GM23338 (cell line): ENCODE measurements around the gene ACOT8. TPM values are rescaled to one million over a fixed set of nuclear protein-coding genes. Genes with fewer than 3 reads are reported as not detected.

Experiments used
- ATAC-seq: fragments of 200-7000 bp; cut with Tn5 transposase; 3 replicates; pipeline ENCODE4 v1.9.1; 2020
- DNase-seq: peaks from one replicate; pipeline ENCODE4 v3.0.0-alpha.2; 2015; ENCODE audit warnings: low spot score
- H2AFZ ChIP-seq: fragments of 200-600 bp; sonication (generic); 2 replicates; pipeline ENCODE4 v1.8.0; 2016; ENCODE audit warnings: antibody characterized with exemption, mild to moderate bottlenecking, moderate library complexity
- H3F3A ChIP-seq: fragments of 200-600 bp; sonication (generic); replicated peaks from 2 replicates; pipeline ENCODE4 v1.8.0; 2017; ENCODE audit warnings: antibody characterized with exemption, mixed run types, low read depth
- H3K27ac ChIP-seq: fragments of 200-600 bp; sonication (generic); 2 replicates; pipeline ENCODE4 v1.6.1; 2016; ENCODE audit warnings: low read depth
- H3K27me3 ChIP-seq: fragments of 200-600 bp; sonication (generic); 2 replicates; pipeline ENCODE4 v1.8.0; 2016; ENCODE audit warnings: mild to moderate bottlenecking, mixed run types, moderate library complexity; ENCODE audit not compliant: insufficient read depth
- H3K36me3 ChIP-seq: fragments of 200-600 bp; sonication (generic); 2 replicates; pipeline ENCODE4 v1.8.0; 2016; ENCODE audit warnings: mild to moderate bottlenecking; ENCODE audit not compliant: insufficient read depth
- H3K4me1 ChIP-seq: fragments of 200-600 bp; sonication (generic); 2 replicates; pipeline ENCODE4 v1.8.0; 2016; ENCODE audit warnings: mild to moderate bottlenecking, moderate library complexity; ENCODE audit not compliant: insufficient read depth
- H3K4me2 ChIP-seq: fragments of 200-600 bp; sonication (generic); 2 replicates; pipeline ENCODE4 v1.7.1; 2017; ENCODE audit warnings: mixed run types
- H3K4me3 ChIP-seq: fragments of 200-600 bp; sonication (generic); 2 replicates; pipeline ENCODE4 v1.6.1; 2016; ENCODE audit warnings: mixed run types
- H3K79me2 ChIP-seq: fragments of 200-600 bp; sonication (generic); replicated peaks from 2 replicates; pipeline ENCODE4 v1.8.0; 2017; ENCODE audit warnings: mild to moderate bottlenecking; ENCODE audit not compliant: insufficient read depth
- H3K9me2 ChIP-seq: fragments of 200-600 bp; sonication (generic); 2 replicates; pipeline ENCODE4 v1.8.0; 2017; ENCODE audit not compliant: insufficient read depth
- H4K20me1 ChIP-seq: fragments of 200-600 bp; sonication (generic); replicated peaks from 2 replicates; pipeline ENCODE4 v1.8.0; 2017; ENCODE audit warnings: mild to moderate bottlenecking; ENCODE audit not compliant: insufficient read depth
- H3K27ac Mint-ChIP-seq: 2 replicates; pipeline ENCODE4 v1.8.0; 2020; ENCODE audit warnings: inconsistent platforms, mild to moderate bottlenecking, moderate library complexity, mixed read lengths
- H3K27me3 Mint-ChIP-seq: 3 replicates; pipeline ENCODE4 v1.8.0; 2022; ENCODE audit warnings: low read depth, mild to moderate bottlenecking, moderate library complexity, mixed read lengths, inconsistent platforms; ENCODE audit not compliant: insufficient read depth, poor library complexity
- H3K36me3 Mint-ChIP-seq: 3 replicates; pipeline ENCODE4 v1.8.0; 2021; ENCODE audit warnings: low read depth, mild to moderate bottlenecking, inconsistent platforms, moderate library complexity, mixed read lengths
- H3K4me1 Mint-ChIP-seq: 3 replicates; pipeline ENCODE4 v1.8.0; 2020; ENCODE audit warnings: mild to moderate bottlenecking, inconsistent platforms, mixed read lengths
- H3K4me3 Mint-ChIP-seq: 3 replicates; pipeline ENCODE4 v1.8.0; 2021; ENCODE audit warnings: moderate library complexity, mild to moderate bottlenecking, inconsistent platforms, mixed read lengths
- H3K9me3 Mint-ChIP-seq: 3 replicates; pipeline ENCODE4 v1.8.0; 2020; ENCODE audit warnings: moderate library complexity, mild to moderate bottlenecking, inconsistent platforms, mixed read lengths
- ETS1 ChIP-seq: IDR thresholded peaks from 2 replicates; pipeline ENCODE4 v1.6.1; 2016; ENCODE audit warnings: antibody characterized with exemption
- EZH2phosphoT487 ChIP-seq: fragments of 200-600 bp; sonication (generic); IDR thresholded peaks from one replicate; pipeline ENCODE4 v1.8.1; 2018; ENCODE audit warnings: antibody characterized with exemption; ENCODE audit not compliant: unreplicated experiment
- JUNB ChIP-seq: IDR thresholded peaks from one replicate; pipeline ENCODE4 v1.6.1; 2016; ENCODE audit warnings: antibody characterized with exemption; ENCODE audit not compliant: unreplicated experiment
- POLR2AphosphoS5 ChIP-seq: IDR thresholded peaks from 2 replicates; pipeline ENCODE4 v1.6.1; 2016; ENCODE audit warnings: antibody characterized with exemption, low read depth
- ZNF462 ChIP-seq: fragments of 250-450 bp; sonication (Bioruptor Pico); IDR thresholded peaks from 2 replicates; pipeline ENCODE4 v1.5.0; 2020; ENCODE audit warnings: mild to moderate bottlenecking, moderate library complexity
- polyA plus RNA-seq: library from polyadenylated mRNA; unstranded; fragments of >200 nt; fragmentation: Nextera tagmentation; extraction: Ambion mirVana; gene quantifications from 2 replicates; pipeline ENCODE4 v1.2.1, GENCODE V29; 2016
- total RNA-seq: library from RNA; depleted of rRNA; stranded (reverse); fragments of >200 nt; shearing (Covaris generic); gene quantifications from 2 replicates; pipeline ENCODE4 v1.2.3, GENCODE V29; 2014

ACOT8 gene
- total and polyA plus RNA-seq, 2 experiments from 2014 or later: 42.0 to 75.2 TPM

- TF ChIP-seq ETS1: no peak
These were observed 44.2 kb downstream of the ACOT8 start (continued) for GRCh38 chr20:45813006-45813340.

GRCh38 chr20:45812157-45813005, 44.8 kb downstream of the ACOT8 start, which contains the start of gene UBE2C:
Gene UBE2C (plus strand): TSS chr20:45812644. CDS start chr20:45812696, 52 bp downstream.
- H4K20me1 ChIP-seq: peaks cover 12% of the 10 kb centered on the region
- Mint-ChIP-seq H3K9me3 (no peaks in the 10 kb centered on the region), H3K27me3 (peaks cover 3% of the 10 kb centered on the region), H3K36me3 (peaks cover 78% of the 10 kb centered on the region), H3K4me1 (peaks cover 15% of the 10 kb centered on the region), H3K4me3 (peak within 1 kb of the TSS; percentile 98), H3K27ac (peak within 1 kb of the TSS; percentile 83)
- no peaks in the 10 kb centered on the region for H3K27me3 ChIP-seq
- H3K9me2 ChIP-seq: no peaks in the 10 kb centered on the region
- H3K4me3 ChIP-seq: peak within 1 kb of the TSS; percentile 81
- H3K4me2 ChIP-seq: peak within 1 kb of the TSS; percentile 95
- peak within 1 kb of the TSS; percentile 11; the same call in 1 of the 2 replicates for H2AFZ ChIP-seq
- DNase-seq (peak; percentile 100), ATAC-seq (peak; percentile 98)
- H3K79me2 ChIP-seq: peaks cover 26% of the 10 kb centered on the region
- TF ChIP-seq JUNB: no peak
- peak; percentile 79 for TF ChIP-seq POLR2AphosphoS5
- TF ChIP-seq ETS1: no peak
- TF ChIP-seq EZH2phosphoT487: no peak
- TF ChIP-seq ZNF462 (CRISPR knock-in tag): no peak
- H3K36me3 ChIP-seq: peaks cover 48% of the 10 kb centered on the region
- H3F3A ChIP-seq: peaks cover 35% of the 10 kb centered on the region
- H3K27ac ChIP-seq: peak within 1 kb of the TSS; percentile 78
- H3K4me1 ChIP-seq: peaks cover 13% of the 10 kb centered on the region
